Lower lobe of right lung (tissue), 2 donors: ENCODE measurements around the gene TM4SF1. TPM values are rescaled to one million over a fixed set of nuclear protein-coding genes. Genes with fewer than 3 reads are reported as not detected.

ENCODE experiments used
- ATAC-seq, 2 donors: fragments of 200-7000 bp; cut with Tn5 transposase; one replicate each; pipeline ENCODE4 v1.9.1; 2020 to 2022; ENCODE audit warnings: mild to moderate bottlenecking in 2 of 2, moderate library complexity in 2 of 2
- DNase-seq: peaks from one replicate; pipeline ENCODE4 v3.0.0-alpha.2; 2020
- H3K27ac ChIP-seq: fragments of 200-600 bp; one replicate; pipeline ENCODE4 v1.8.0; 2022
- H3K27me3 ChIP-seq: fragments of 200-600 bp; one replicate; pipeline ENCODE4 v1.8.0; 2022; ENCODE audit warnings: low read depth
- H3K36me3 ChIP-seq: fragments of 200-600 bp; one replicate; pipeline ENCODE4 v1.8.0; 2022; ENCODE audit warnings: mild to moderate bottlenecking
- H3K4me1 ChIP-seq: fragments of 200-600 bp; one replicate; pipeline ENCODE4 v1.8.0; 2022
- H3K4me3 ChIP-seq: fragments of 200-600 bp; one replicate; pipeline ENCODE4 v1.8.0; 2022; ENCODE audit warnings: mild to moderate bottlenecking
- H3K9me3 ChIP-seq: fragments of 200-600 bp; one replicate; pipeline ENCODE4 v1.8.0; 2022
- intact Hi-C: fragments of 100-400 bp; cut with DNase I; formaldehyde crosslinking; loops from one replicate; pipeline ENCODE4 v1.11.0; 2022
- total RNA-seq: library from RNA; stranded (reverse); fragmentation: NEBNext Ultra II Directional; extraction: Animal tissue kit (Norgen Biotek cat#: 25700); gene quantifications from one replicate; pipeline ENCODE4 v1.2.1, GENCODE V29; 2021
- TF ChIP-seq, protein P1 (sequence below): fragments of 200-600 bp; IDR thresholded peaks from one replicate; pipeline ENCODE4 v1.8.0; 2022; ENCODE audit warnings: antibody characterized with exemption, mild to moderate bottlenecking
- donor health status: DM: no; HTN: yes; CAD: no; lungs with severe emphysema.

TM4SF1 gene
- total RNA-seq, 1 donor from 2014 or later, result 146 TPM

DNA sequence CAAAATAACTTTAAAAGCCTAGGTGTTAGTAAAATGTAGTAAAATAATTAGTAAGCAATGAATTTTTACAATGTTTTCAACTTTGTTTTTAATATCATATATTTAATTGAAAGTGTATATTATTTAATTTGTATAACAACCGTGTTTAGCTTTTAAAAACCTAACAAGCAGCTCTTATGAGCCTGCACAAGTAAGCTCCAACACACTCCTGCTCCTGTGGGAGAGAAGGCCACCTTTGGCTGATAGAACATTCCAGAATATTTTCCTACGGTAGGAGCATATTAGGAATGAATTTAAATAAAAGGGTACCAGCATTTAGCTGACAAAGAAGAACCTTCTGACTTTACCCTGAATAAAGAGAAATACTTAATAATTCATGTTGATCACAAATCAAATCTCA is 40.3 kb upstream of the TM4SF1 start:
- TF ChIP-seq, protein P1, sequence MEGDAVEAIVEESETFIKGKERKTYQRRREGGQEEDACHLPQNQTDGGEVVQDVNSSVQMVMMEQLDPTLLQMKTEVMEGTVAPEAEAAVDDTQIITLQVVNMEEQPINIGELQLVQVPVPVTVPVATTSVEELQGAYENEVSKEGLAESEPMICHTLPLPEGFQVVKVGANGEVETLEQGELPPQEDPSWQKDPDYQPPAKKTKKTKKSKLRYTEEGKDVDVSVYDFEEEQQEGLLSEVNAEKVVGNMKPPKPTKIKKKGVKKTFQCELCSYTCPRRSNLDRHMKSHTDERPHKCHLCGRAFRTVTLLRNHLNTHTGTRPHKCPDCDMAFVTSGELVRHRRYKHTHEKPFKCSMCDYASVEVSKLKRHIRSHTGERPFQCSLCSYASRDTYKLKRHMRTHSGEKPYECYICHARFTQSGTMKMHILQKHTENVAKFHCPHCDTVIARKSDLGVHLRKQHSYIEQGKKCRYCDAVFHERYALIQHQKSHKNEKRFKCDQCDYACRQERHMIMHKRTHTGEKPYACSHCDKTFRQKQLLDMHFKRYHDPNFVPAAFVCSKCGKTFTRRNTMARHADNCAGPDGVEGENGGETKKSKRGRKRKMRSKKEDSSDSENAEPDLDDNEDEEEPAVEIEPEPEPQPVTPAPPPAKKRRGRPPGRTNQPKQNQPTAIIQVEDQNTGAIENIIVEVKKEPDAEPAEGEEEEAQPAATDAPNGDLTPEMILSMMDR, result no peak
- ATAC-seq (no peak), DNase-seq (no peak)
- peaks cover 19% of the 10 kb centered on the region for H3K4me1 ChIP-seq
- no peaks in the 10 kb centered on the region for H3K27me3 ChIP-seq
- no peaks in the 10 kb centered on the region for H3K36me3 ChIP-seq
- H3K27ac ChIP-seq, result no peak overlapping the region
- intact Hi-C loops, result no loop called here
- no peaks in the 10 kb centered on the region for H3K9me3 ChIP-seq
- no peak overlapping the region for H3K4me3 ChIP-seq

DNA sequence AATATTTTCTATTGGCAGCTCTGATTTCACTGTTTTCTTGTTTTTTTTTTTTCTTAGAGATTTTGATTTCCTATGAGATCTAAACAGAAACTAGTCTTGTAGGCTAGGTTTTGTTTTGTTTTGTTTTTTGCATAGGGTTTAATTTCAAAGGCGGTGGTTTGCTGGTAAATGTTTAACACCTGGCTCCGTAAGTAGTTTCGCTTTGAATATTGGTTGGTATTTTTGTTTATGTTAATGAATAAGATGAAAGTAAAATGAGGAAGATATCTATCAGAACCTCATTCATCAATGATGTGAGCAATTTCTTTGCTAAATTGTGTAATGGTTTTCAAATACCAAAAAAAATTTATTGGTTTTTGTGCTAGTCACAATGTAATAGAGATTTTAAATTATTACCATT is 39.7 kb upstream of the TM4SF1 start:
- H3K4me1 ChIP-seq, result peaks cover 19% of the 10 kb centered on the region
- intact Hi-C loops, result no loop called here
- H3K36me3 ChIP-seq, result no peaks in the 10 kb centered on the region
- no peak for DNase-seq
- ATAC-seq, result no peak
- H3K27me3 ChIP-seq, result no peaks in the 10 kb centered on the region
- TF ChIP-seq, protein P1, result no peak
- no peaks in the 10 kb centered on the region for H3K9me3 ChIP-seq
- no peak overlapping the region for H3K27ac ChIP-seq
- H3K4me3 ChIP-seq, result no peak overlapping the region

DNA sequence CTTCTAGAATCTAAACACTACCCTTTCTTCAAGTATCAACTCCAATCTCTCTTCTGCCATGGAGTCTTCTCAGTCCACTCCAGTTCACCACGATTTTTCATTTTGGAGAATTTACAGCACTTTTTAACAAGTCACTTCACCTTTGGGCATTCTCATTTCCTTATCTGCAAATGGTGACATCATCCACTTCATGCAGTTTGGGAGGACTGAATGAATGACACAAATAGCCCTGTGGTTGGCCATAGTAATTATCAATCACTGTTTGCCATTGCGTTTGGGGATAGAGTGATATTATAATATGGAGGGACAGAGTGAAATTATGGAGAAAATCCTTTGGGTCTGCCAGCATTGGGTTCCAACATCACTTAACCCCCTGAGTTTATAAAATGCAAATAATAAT is 38.0 kb upstream of the TM4SF1 start:
- DNase-seq, result no peak
- no peak overlapping the region for H3K4me3 ChIP-seq
- H3K4me1 ChIP-seq, result peaks cover 19% of the 10 kb centered on the region
- peak; percentile 63 for ATAC-seq
- intact Hi-C loops, result no loop called here
- TF ChIP-seq, protein P1, result no peak
- H3K27ac ChIP-seq, result peak overlapping the region; percentile 72
- H3K9me3 ChIP-seq, result no peaks in the 10 kb centered on the region
- H3K36me3 ChIP-seq, result no peaks in the 10 kb centered on the region
- H3K27me3 ChIP-seq, result no peaks in the 10 kb centered on the region

DNA sequence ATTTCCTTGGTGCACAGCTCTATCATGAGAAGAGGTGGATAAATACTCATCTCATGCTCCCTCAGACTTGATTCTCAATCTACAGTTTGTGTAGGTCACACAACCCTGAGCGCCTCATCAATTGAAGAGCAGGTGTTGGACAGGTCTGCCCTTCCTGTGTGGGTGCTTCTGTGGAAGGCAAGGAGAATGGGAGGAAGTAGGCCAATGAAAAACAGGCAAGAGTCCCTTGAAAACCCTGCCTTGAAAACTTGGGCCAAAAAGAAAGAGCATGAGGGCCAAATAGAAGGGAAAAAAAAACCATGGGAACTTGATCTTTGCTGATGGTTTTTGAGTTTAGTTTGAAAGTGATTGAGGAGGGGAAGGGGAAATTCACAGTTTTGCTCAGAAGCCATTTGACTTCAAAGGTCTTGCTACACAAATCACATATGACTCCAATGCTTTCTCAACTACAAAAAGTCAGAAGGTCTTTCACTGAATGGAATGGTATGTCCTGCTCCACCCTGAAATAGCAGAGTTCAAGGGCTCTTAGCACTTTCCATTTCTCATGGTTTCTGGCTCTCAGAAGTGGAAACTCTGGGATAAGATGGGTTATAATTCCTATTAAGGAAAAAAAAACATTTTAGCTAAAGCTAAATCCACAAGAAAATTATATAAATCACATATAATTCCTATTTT is 37.2 kb upstream of the TM4SF1 start:
- H3K4me3 ChIP-seq, result no peak overlapping the region
- no peaks in the 10 kb centered on the region for H3K36me3 ChIP-seq
- peaks cover 19% of the 10 kb centered on the region for H3K4me1 ChIP-seq
- intact Hi-C loops, result no loop called here
- no peaks in the 10 kb centered on the region for H3K9me3 ChIP-seq
- no peaks in the 10 kb centered on the region for H3K27me3 ChIP-seq
- ATAC-seq (peak; percentile 94), DNase-seq (no peak)
- peak overlapping the region; percentile 75 for H3K27ac ChIP-seq
- TF ChIP-seq, protein P1, result no peak

DNA sequence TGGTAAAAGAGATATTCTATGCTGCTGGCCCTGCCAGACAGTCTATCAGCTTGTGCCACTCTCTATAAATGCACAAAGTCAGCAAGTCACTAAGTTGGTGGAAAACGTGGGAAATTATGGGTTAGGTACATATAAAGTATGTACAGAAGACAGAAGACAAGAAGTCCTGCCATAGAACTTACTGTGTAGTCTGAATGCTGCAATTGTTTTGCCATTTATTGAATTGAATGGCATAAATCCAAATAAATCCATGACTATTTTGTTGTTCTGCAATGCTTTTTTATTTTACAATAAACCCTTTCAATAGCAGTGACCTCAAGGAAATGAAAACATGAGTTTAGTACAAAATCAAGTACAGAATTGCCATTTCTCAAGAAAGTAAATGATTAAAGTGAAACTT is 34.1 kb upstream of the TM4SF1 start:
- H3K36me3 ChIP-seq, result no peaks in the 10 kb centered on the region
- peaks cover 15% of the 10 kb centered on the region for H3K4me1 ChIP-seq
- H3K4me3 ChIP-seq, result no peak overlapping the region
- no peak for ATAC-seq
- no peak overlapping the region for H3K27ac ChIP-seq
- H3K9me3 ChIP-seq, result no peaks in the 10 kb centered on the region
- DNase-seq, result no peak
- H3K27me3 ChIP-seq, result no peaks in the 10 kb centered on the region
- TF ChIP-seq, protein P1, result no peak
- intact Hi-C loops, result no loop called here
